HG02981 (cell line): Measurements from ENCODE around the gene STIMATE.

ENCODE experiments used
- ATAC-seq: cut with Tn5 transposase; IDR thresholded peaks from one replicate; pipeline ENCODE4 v1.9.1; 2021; ENCODE audit warnings: mild to moderate bottlenecking, moderate library complexity; ENCODE audit not compliant: unreplicated experiment

Gene STIMATE

DNA sequence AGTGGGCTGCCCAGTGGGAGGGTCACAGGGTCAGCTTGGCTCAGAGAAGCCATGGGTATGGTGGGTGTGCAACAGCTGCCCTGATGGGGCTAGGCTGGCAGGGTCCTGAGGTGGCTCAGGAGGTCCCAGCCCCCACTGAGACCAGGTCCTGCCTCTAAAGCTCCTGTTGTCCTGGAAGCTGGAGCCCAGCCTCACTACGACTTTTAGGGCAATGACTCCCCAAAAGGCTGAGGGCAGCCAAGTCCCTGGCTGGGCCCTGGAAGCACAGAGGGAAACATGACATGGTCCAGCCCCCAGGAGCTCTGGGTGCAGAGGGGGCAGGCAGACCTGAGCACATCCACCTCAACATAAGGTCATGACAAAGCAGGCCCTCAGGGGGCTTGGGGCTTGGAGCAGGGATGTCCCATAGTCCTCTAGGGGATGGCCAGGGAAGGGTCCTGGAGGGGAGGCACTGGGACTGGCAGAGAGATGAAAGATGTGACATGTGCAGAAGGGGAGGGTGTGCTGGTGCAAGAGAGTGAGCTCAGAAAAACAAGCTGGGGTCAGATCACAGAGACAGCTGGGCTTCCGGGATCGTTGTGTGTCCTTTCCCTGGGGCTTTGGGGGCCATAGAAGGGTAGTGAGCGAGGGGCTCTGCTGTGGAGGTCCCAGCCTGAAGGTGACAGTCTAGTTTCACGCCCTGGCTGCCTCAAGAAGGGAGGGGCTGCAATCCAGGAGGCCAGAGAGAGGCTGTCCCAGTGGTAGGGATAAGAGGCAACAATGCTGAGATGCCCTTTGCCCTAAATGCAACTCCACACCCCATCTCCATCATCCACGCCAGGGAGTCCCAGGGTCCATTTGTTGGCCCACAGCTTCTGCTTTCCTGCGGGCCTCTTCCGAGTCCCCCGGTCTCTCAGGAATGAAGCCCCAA, 103.4 kb downstream of the STIMATE start:
- ATAC-seq, result no peak

GRCh38 chr3:52792961-52793695, 104.2 kb downstream of the STIMATE start:
- no peak for ATAC-seq

- ATAC-seq, result no peak
These were observed 104.9 kb downstream of the STIMATE start for GRCh38 chr3:52792413-52792812.

DNA sequence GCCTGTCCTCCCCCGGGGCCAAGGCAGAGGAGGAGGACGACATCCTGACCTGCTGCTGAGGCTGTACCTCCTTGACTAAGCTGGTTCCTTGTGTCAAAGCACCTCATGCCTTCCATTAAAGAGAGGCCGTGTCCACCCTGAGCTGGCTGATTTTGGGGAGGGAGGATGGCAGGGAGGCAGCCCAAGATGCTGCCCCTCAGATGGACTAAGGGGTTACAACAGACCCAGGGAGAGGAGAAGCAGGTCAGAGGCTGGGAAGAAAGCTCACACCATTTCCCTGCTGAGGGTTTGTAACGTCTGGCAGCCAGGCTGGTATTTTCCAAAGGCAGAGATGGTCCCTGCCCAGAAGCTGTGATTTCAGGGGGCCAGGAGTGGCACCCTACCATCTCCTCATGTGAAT, 105.4 kb downstream of the STIMATE start:
- no peak for ATAC-seq

DNA sequence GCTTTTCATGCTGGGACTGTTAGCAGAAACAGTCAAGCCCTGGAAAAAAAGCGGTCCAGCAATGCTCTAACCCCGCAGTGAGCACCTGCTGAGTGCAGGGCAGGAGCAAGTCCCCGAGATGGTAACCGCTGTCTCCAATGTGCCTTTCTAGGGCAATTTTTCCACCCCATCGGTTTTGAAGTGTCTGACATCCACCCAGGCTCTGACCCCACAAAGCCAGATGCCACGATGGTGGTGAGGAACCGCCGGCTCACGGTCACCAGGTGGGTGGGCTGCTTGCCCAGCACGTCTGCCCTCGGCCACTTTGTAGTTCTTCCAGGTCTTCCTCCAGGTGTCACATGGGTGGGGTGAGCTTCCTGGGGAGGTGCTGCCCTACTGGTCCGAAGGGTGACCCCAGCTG, 106.0 kb downstream of the STIMATE start:
- ATAC-seq, result no peak

- no peak for ATAC-seq
These were observed 106.6 kb downstream of the STIMATE start for GRCh38 chr3:52790741-52791140.

DNA sequence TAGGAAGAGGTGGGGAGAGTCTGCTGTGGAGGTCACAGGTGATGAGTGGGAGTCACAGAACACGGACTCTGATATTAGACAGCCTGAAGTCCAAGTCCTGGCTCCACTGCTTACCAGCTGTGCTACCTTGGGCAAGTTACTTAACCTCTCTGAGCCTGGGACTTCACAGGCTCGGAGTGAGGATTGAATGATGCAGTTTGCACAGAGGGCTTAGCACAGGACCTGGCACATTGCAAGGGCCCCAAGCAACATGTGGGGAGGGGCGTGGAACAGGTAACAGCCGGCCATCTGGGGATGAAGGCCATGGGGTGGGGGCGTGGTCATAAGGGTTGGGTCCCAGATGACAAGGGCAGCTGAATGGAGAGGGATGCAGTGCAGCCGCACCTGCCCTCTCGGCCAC, 107.0 kb downstream of the STIMATE start:
- ATAC-seq, result no peak

- no peak for ATAC-seq
These were observed 107.7 kb downstream of the STIMATE start for GRCh38 chr3:52789746-52790040.

GRCh38 chr3:52788890-52789745, 108.2 kb downstream of the STIMATE start:
- ATAC-seq, result no peak

GRCh38 chr3:52787672-52788625, 109.4 kb downstream of the STIMATE start:
- ATAC-seq, result no peak

GRCh38 chr3:52787246-52787645, 110.1 kb downstream of the STIMATE start:
- ATAC-seq, result no peak
